Measurements from ENCODE around the gene CLCN5.

The CLCN5 gene

DNA sequence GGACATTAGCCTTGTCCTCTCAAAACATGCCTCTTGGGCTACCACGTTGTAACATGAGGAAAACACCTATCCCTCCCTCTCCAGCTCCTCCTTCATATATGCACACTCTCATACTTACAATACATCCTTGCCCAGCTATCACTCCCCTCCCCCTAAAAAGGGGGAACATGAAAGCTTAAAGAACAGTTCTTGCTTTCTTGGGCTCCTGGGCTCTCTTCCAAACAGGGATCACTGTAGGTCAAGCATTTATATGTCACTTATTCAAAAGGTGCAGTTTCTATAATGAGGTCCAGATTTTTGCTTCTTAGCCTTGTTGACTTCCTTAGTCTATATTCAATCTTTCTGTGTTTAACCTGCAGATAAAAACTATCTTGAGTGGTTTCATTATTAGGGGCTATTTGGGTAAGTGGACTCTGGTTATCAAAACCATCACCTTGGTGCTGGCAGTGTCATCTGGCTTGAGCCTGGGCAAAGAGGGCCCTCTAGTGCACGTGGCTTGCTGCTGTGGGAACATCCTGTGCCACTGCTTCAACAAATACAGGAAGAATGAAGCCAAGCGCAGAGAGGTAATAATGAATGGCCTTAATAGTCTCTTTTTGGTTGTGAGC lies 159.0 kb downstream of the CLCN5 start:
- no peak overlapping the region for H2BK12ac ChIP-seq (ENCODE audit: low read length)
- H3K36me3 ChIP-seq (replicated peaks in 1 of 2; ENCODE audit: control insufficient read depth in 2 of 2, insufficient read depth in 2 of 2, low read length in 2 of 2), result peaks cover 0 to 4% of the 10 kb centered on the region in 2 donors
- H2BK120ac ChIP-seq (ENCODE audit: low read depth, low read length), result no peak overlapping the region
- no peak overlapping the region for H2BK15ac ChIP-seq (ENCODE audit: low read length)
- H3K4ac ChIP-seq (ENCODE audit: low read length), result no peak overlapping the region
- H3K79me1 ChIP-seq (ENCODE audit: low read depth, low read length), result no peaks in the 10 kb centered on the region
- no peak overlapping the region for H4K8ac ChIP-seq (ENCODE audit: low read depth, low read length)
- H2AFZ ChIP-seq (ENCODE audit: low read length), result no peak overlapping the region
- H3K9me3 ChIP-seq (replicated peaks in 1 of 2; ENCODE audit: control insufficient read depth in 2 of 2, insufficient read depth in 1 of 2, low read depth in 1 of 2, low read length in 2 of 2), result no peaks in the 10 kb centered on the region
- H4K91ac ChIP-seq (ENCODE audit: low read depth, low read length, poor library complexity), result no peak overlapping the region
- no peaks in the 10 kb centered on the region for H3K4me1 ChIP-seq (ENCODE audit: control insufficient read depth in 2 of 2, insufficient read depth in 1 of 2, low read depth in 1 of 2, low read length in 2 of 2)
- DNase-seq (ENCODE audit: low spot score), result no peak
- H3K18ac ChIP-seq (ENCODE audit: low read length), result no peak overlapping the region
- H3K4me2 ChIP-seq (ENCODE audit: insufficient read depth, low read length, poor library complexity, severe bottlenecking), result no peak overlapping the region
- H3K23ac ChIP-seq (ENCODE audit: low read depth, low read length, poor library complexity), result no peak overlapping the region
- no peak overlapping the region for H3K27ac ChIP-seq (replicated peaks; ENCODE audit: low read length)
- no peak overlapping the region for H3K4me3 ChIP-seq (ENCODE audit: low read length in 2 of 2)
- H3K27me3 ChIP-seq (ENCODE audit: control insufficient read depth in 3 of 3, insufficient read depth in 3 of 3, low read depth in 1 of 3, low read length in 3 of 3), result no peaks in the 10 kb centered on the region
- H3K9ac ChIP-seq (ENCODE audit: low read depth, low read length, poor library complexity), result no peak overlapping the region
- H2BK5ac ChIP-seq (ENCODE audit: low read length), result no peak overlapping the region
- H3K14ac ChIP-seq (ENCODE audit: low read length), result no peak overlapping the region
- no CpG with 5 or more reads among the region's 3 CpGs for WGBS, 2 donors (ENCODE audit: extremely low coverage in 2 of 2, insufficient read length in 2 of 2, insufficient replicate concordance in 1 of 2)
- no peak overlapping the region for H2AK5ac ChIP-seq (ENCODE audit: low read depth, low read length)

DNA sequence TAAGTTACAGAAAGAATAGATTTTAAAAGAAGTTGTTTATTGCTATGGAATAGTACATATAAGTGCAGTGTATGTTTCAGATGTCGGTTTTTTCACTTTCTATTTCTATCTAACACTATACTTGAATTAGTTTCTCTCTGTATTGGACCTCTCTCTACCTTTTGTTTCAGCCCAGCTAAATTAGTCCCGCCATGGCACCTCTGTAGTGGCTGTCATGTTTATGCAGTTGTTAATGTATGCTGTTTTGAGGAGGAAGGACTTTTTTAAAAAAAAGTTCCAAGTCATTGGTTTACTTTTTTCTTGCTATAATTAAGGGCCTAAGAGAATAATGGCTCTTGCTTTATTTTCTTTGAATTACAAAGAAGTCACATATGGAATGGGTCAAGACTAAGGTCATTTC lies 160.3 kb downstream of the CLCN5 start:
- Histone ChIP-seq H2BK12ac (ENCODE audit: low read length) (no peak overlapping the region), H3K9ac (ENCODE audit: low read depth, low read length, poor library complexity) (no peak overlapping the region), H3K36me3 (replicated peaks in 1 of 2; ENCODE audit: control insufficient read depth in 2 of 2, insufficient read depth in 2 of 2, low read length in 2 of 2) (peaks cover 0 to 4% of the 10 kb centered on the region in 2 donors), H3K4ac (ENCODE audit: low read length) (no peak overlapping the region), H3K4me2 (ENCODE audit: insufficient read depth, low read length, poor library complexity, severe bottlenecking) (no peak overlapping the region), H2BK5ac (ENCODE audit: low read length) (no peak overlapping the region), H2AK5ac (ENCODE audit: low read depth, low read length) (no peak overlapping the region), H3K23ac (ENCODE audit: low read depth, low read length, poor library complexity) (no peak overlapping the region), H3K4me3 (ENCODE audit: low read length in 2 of 2) (no peak overlapping the region), H3K79me1 (ENCODE audit: low read depth, low read length) (no peaks in the 10 kb centered on the region), H3K9me3 (replicated peaks in 1 of 2; ENCODE audit: control insufficient read depth in 2 of 2, insufficient read depth in 1 of 2, low read depth in 1 of 2, low read length in 2 of 2) (no peaks in the 10 kb centered on the region), H3K27ac (replicated peaks; ENCODE audit: low read length) (no peak overlapping the region), H3K18ac (ENCODE audit: low read length) (no peak overlapping the region), H4K8ac (ENCODE audit: low read depth, low read length) (no peak overlapping the region), H2BK15ac (ENCODE audit: low read length) (no peak overlapping the region), H2BK120ac (ENCODE audit: low read depth, low read length) (no peak overlapping the region), H2AFZ (ENCODE audit: low read length) (no peak overlapping the region), H3K4me1 (ENCODE audit: control insufficient read depth in 2 of 2, insufficient read depth in 1 of 2, low read depth in 1 of 2, low read length in 2 of 2) (no peaks in the 10 kb centered on the region), H4K91ac (ENCODE audit: low read depth, low read length, poor library complexity) (no peak overlapping the region), H3K14ac (ENCODE audit: low read length) (no peak overlapping the region), H3K27me3 (ENCODE audit: control insufficient read depth in 3 of 3, insufficient read depth in 3 of 3, low read depth in 1 of 3, low read length in 3 of 3) (no peaks in the 10 kb centered on the region)
- no CpG with 5 or more reads among the region's 2 CpGs for WGBS, 2 donors (ENCODE audit: extremely low coverage in 2 of 2, insufficient read length in 2 of 2, insufficient replicate concordance in 1 of 2)
- DNase-seq (ENCODE audit: low spot score), result no peak

DNA sequence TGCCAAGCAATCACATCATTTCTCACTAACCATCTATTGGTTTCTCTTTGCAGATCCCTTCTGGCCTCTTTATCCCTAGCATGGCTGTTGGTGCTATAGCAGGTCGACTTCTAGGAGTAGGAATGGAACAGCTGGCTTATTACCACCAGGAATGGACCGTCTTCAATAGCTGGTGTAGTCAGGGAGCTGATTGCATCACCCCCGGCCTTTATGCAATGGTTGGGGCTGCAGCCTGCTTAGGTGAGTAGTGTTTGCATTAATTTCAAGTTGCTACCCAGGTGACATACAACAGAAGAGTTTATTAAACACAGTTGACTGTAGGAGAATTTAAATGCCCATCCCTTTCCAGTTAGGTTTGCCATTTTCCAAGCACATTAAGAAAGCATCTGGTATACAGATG lies 166.2 kb downstream of the CLCN5 start:
- Histone ChIP-seq H3K4me2 (ENCODE audit: insufficient read depth, low read length, poor library complexity, severe bottlenecking) (no peak overlapping the region), H3K27me3 (ENCODE audit: control insufficient read depth in 3 of 3, insufficient read depth in 3 of 3, low read depth in 1 of 3, low read length in 3 of 3) (no peaks in the 10 kb centered on the region), H2AK5ac (ENCODE audit: low read depth, low read length) (no peak overlapping the region), H2BK5ac (ENCODE audit: low read length) (no peak overlapping the region), H3K14ac (ENCODE audit: low read length) (no peak overlapping the region), H2BK15ac (ENCODE audit: low read length) (no peak overlapping the region), H3K36me3 (replicated peaks in 1 of 2; ENCODE audit: control insufficient read depth in 2 of 2, insufficient read depth in 2 of 2, low read length in 2 of 2) (peaks cover 0 to 17% of the 10 kb centered on the region in 2 donors), H3K4me3 (ENCODE audit: low read length in 2 of 2) (no peak overlapping the region), H3K79me1 (ENCODE audit: low read depth, low read length) (no peaks in the 10 kb centered on the region), H2BK12ac (ENCODE audit: low read length) (no peak overlapping the region), H3K9me3 (replicated peaks in 1 of 2; ENCODE audit: control insufficient read depth in 2 of 2, insufficient read depth in 1 of 2, low read depth in 1 of 2, low read length in 2 of 2) (no peaks in the 10 kb centered on the region), H3K23ac (ENCODE audit: low read depth, low read length, poor library complexity) (no peak overlapping the region), H2BK120ac (ENCODE audit: low read depth, low read length) (no peak overlapping the region), H3K4me1 (ENCODE audit: control insufficient read depth in 2 of 2, insufficient read depth in 1 of 2, low read depth in 1 of 2, low read length in 2 of 2) (no peaks in the 10 kb centered on the region), H3K9ac (ENCODE audit: low read depth, low read length, poor library complexity) (no peak overlapping the region), H4K8ac (ENCODE audit: low read depth, low read length) (no peak overlapping the region), H3K18ac (ENCODE audit: low read length) (no peak overlapping the region), H3K27ac (replicated peaks; ENCODE audit: low read length) (no peak overlapping the region), H2AFZ (ENCODE audit: low read length) (no peak overlapping the region), H3K4ac (ENCODE audit: low read length) (no peak overlapping the region), H4K91ac (ENCODE audit: low read depth, low read length, poor library complexity) (no peak overlapping the region)
- WGBS, 2 donors (ENCODE audit: extremely low coverage in 2 of 2, insufficient read length in 2 of 2, insufficient replicate concordance in 1 of 2), result no CpG with 5 or more reads among the region's 3 CpGs
- no peak for DNase-seq (ENCODE audit: low spot score)

DNA sequence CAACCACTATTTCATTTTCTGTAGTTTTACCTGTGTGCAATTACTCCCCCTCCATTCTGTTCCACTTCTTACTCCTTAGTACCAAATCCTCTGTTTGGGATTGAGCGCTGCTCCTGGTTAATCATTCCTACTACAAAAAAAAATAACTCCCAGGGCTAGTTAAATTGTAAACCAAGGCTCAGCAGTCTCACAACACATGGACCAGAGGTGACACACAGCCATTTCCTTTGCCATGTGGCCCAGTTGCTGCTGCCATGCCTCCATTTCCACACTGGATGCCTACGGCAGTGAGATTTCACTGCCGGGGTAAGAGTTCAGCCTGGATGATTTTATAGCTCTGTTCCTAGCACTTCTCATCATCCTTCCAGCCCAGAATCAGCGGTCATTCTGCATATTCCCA lies 171.2 kb downstream of the CLCN5 start:
- Histone ChIP-seq H4K8ac (ENCODE audit: low read depth, low read length) (no peak overlapping the region), H2BK120ac (ENCODE audit: low read depth, low read length) (no peak overlapping the region), H2BK15ac (ENCODE audit: low read length) (no peak overlapping the region), H3K14ac (ENCODE audit: low read length) (no peak overlapping the region), H4K91ac (ENCODE audit: low read depth, low read length, poor library complexity) (no peak overlapping the region), H3K4me2 (ENCODE audit: insufficient read depth, low read length, poor library complexity, severe bottlenecking) (no peak overlapping the region), H3K18ac (ENCODE audit: low read length) (no peak overlapping the region), H3K9me3 (replicated peaks in 1 of 2; ENCODE audit: control insufficient read depth in 2 of 2, insufficient read depth in 1 of 2, low read depth in 1 of 2, low read length in 2 of 2) (no peaks in the 10 kb centered on the region), H3K9ac (ENCODE audit: low read depth, low read length, poor library complexity) (no peak overlapping the region), H3K36me3 (replicated peaks in 1 of 2; ENCODE audit: control insufficient read depth in 2 of 2, insufficient read depth in 2 of 2, low read length in 2 of 2) (peaks cover 0 to 9% of the 10 kb centered on the region in 2 donors), H3K27me3 (ENCODE audit: control insufficient read depth in 3 of 3, insufficient read depth in 3 of 3, low read depth in 1 of 3, low read length in 3 of 3) (no peaks in the 10 kb centered on the region), H3K79me1 (ENCODE audit: low read depth, low read length) (no peaks in the 10 kb centered on the region), H2AK5ac (ENCODE audit: low read depth, low read length) (no peak overlapping the region), H2AFZ (ENCODE audit: low read length) (no peak overlapping the region), H3K23ac (ENCODE audit: low read depth, low read length, poor library complexity) (no peak overlapping the region), H3K27ac (replicated peaks; ENCODE audit: low read length) (no peak overlapping the region), H3K4me3 (ENCODE audit: low read length in 2 of 2) (no peak overlapping the region), H3K4me1 (ENCODE audit: control insufficient read depth in 2 of 2, insufficient read depth in 1 of 2, low read depth in 1 of 2, low read length in 2 of 2) (no peaks in the 10 kb centered on the region), H3K4ac (ENCODE audit: low read length) (no peak overlapping the region), H2BK12ac (ENCODE audit: low read length) (no peak overlapping the region), H2BK5ac (ENCODE audit: low read length) (no peak overlapping the region)
- DNase-seq (ENCODE audit: low spot score), result no peak
- WGBS, 2 donors (ENCODE audit: extremely low coverage in 2 of 2, insufficient read length in 2 of 2, insufficient replicate concordance in 1 of 2), result no CpG with 5 or more reads among the region's 4 CpGs
